Measurements from ENCODE around the gene IGFBP4.
A peak's percentile ranks its signal among the peaks of the same experiment; 100 is the strongest.

The IGFBP4 gene

DNA sequence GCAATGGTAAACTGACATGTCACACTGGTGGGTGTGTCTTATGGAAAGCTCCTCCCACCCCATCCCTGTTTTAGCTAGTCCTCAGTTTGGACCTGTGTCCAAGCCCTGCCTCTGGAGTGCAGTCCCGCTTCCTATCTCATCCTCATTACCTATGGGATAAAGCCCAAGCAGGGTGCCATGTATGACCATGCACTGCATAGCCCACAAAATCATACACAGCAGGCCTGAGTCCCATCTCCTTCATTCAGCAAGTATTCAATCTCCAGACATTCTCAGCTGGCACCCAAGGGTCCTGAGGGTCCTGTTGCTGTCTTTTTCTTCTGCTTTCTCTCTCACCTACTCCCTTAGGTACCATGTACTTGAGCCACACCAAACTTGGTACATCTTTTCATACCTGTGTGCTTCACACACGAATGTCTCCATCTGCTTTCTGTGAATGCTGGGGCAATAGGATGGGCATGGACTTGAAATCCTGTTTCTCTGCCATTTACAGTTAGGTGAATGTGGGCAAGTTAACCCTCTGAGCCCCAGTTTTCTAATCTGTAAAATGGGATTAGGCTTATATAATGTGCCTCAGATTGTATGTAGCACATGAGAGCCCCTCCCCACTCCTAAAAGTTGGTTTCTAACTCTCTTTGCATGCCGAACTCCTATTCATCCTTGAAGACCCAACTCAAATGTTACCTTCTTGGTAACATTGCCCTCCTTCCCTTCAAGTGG is 29.6 kb downstream of the IGFBP4 start:
- no peak for DNase-seq

DNA sequence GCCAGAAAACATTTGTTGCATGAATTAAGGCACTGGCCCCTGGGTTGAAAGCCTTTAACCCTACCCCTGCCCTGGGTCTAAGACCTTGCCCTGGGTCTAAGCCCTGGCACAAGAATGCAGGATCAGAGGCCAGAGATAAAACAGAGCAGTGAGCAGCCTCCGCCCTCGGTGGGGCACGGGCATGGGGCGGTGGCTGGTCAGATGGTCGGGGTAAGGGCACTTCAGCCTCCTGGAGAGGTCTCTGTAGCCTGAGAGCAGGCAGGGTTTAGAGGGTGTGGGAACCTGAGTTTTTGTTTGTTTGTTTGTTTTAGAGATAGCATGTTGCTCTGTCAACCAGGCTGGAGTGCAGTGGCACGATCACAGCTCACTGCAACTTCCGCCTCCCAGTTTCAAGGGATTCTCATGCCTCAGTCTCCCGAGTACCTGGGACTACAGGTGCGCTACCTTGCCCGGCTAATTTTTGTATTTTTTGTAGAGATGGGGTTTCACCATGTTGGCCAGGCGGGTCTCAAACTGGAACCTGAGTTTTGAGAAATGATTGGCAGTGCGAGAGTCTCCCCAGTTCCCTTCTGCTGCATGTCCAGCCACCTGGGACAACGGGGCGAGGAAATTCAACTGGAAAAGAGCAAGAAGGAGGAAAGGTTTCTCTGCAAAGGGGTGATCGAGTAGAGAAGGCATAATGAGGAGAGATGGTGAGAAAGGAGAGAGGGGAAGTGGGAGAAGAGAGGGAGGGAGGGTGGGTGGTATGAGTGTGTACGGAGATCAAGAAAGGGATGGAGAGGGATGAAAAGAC is 30.5 kb downstream of the IGFBP4 start:
- DNase-seq: no peak

DNA sequence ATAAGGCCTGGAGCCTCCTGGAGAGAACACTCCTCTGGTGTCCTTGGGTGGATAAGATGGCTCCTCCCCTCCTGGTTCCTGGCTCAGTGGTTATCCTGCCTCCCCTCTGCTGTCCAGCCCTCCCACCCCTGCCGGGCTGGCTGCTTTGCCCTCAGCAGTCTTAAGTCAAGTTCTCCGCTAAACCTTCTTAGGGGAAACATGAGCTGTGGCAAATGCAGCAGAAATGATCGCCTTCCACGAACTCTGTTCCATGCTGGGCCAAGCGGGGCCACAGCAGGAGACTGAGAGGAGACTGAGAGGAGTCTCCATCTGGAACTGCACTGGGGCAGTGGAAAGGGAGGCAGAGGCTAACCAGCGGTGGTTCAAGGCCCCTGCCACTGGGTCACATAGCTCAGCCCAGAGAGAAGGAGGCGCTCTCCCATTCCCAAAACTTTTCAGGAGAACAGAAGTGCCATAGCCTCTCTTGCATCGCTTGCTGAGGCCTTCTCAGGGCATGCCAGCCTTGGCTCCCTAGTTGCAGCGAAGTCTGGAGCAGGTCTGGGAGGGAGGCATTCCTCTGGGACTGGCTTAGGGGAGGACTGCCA is 31.3 kb downstream of the IGFBP4 start:
- no peak for DNase-seq

DNA sequence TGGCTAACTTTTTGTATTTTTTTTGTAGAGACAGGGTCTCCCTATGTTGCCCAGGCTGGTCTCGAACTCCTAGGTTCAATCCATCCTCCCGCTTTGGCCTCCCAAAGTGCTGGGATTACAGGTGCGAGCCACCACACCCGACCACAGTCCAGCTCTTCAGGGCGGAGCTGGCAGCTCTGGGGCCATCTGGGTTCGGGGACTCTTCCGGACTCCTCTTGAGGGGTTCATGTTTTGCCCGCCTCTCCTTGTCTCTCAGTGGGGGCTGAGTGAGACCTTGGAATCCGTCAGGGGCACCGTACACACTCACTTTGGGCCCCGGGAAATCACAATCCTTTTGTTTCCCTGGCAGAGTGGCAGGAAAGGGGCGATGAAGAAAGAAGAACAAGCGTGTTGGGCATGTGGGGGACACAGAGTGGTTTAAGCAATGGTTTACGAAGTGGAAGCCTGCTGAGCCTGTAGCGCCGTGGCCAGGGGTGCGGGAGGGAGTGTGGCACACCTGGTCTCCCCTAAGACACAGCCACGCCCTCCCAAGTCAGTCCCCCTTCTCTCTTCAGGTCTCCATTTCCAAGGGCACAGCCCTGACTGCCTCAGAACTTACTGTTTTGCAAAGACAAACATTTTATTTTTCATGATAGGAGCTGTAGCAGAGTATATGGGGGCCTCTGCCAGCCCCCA is 32.1 kb downstream of the IGFBP4 start:
- DNase-seq: no peak

DNA sequence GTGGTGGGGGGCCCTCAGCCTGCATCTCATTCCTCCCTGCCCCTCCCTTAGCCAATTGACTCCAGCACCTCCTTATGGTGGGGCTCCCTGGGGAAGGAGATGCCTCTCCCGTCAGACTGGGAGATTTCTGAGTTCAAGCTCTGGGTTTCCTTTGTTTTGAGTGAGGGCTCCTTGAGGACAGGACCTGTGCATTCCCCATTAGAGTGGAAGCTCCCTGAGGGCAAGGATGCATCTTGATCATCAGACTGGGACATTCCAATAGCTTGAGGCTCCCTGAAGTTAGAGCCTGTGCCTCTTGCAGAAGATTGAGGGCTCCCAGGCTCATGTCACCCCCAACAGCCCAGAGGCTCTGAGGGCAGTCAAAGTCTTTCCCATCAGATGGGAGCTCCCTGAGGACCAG is 34.5 kb downstream of the IGFBP4 start:
- DNase-seq: no peak

DNA sequence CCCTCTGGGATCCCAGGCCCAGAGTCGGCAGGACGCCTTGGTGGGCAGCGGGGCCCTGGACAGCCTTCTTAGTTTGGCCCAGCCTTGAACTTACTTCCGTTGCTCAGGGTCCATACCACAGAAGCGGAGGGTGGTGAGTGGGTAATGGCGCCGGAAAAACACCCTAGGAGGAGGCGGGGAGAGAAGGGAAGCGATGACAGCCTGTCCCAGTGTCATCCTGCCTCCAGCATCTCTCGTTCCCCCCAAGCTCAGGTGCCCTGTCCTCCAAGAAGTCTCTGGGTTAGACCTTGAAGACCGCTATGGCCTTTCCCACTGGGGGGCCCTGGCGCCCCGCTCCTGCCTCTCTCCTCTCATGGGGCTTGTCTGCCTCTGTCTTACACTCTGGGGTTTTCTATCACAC is 35.2 kb downstream of the IGFBP4 start:
- no peak for DNase-seq

DNA sequence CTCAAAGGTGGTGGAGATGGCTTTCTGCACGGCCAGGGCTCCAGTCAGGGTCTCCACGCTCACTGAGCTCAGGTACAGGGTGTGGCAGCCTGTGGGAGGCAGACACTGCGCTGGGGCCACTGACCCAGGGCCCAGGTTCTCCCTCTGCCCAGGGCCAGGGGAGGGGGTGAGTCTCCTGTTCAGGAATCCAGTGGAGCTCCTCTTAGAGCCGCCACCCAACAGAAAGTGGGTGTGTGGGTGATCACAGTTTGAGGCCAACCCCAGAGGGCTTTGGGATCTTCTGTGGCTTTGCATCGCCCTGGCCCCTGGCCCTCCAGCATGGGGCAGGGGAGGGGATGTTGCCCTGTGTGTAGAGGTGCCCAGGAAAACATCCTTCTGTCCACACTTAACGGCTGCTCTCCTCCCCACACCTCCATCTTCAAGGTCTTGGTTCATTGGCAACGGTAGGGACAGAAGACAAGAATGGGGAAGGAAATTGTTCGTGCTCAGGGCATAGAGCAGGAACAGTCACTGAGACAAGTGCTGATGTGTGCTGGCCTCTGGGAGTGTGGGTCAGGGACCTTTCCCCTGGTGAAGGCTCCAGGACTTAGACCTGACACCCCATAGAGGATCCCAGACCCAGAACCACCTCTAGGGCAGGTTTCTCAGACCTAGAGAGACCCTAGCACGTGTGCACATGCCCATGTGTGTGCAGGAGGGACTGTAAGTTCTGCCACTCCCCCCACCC is 36.7 kb downstream of the IGFBP4 start:
- DNase-seq: peak; percentile 55 to 56

DNA sequence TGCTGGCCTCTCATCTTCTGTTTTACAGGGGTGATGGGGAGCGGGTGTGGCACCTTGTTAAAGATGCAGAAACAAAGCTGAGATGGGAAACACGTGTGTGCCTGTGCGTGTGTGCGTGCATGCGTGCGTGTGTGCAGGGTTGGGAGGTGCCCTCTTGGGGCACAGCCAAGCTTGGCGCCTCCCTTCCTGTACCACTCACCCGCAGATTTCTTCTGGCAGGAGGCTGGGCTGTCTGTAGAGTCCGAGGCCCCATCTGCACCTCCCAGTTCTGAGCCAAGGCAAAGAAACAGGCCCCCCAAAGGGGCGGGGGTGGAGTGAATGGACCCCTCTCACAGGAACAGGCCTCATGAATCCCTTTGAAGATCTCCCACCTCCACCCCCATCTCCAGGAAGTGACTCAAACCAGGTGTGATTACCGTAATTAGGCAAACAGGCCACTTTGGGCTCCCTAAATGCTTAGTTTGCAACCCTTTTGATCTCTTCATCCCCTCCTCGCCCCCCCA is 37.3 kb downstream of the IGFBP4 start:
- DNase-seq: peak; percentile 92

DNA sequence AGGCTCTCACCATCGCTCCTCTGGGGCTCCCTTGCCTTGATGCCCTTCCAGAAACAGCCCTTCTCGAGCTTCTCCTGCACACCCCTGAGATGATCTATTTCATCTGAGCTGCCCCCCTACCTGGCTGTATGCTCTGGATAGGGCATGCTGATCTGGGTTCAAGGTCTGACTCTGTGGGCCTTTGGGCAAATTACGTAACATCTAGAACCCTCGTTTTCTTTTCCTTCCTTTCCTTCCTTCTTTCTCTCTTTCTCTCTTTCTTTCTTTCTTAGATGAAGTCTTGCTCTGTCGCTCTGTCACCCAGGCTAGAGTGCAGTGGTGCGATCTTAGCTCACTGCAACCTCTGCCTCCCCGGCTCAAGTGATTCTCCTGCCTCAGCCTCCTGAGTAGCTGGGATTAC is 37.9 kb downstream of the IGFBP4 start:
- DNase-seq: no peak

DNA sequence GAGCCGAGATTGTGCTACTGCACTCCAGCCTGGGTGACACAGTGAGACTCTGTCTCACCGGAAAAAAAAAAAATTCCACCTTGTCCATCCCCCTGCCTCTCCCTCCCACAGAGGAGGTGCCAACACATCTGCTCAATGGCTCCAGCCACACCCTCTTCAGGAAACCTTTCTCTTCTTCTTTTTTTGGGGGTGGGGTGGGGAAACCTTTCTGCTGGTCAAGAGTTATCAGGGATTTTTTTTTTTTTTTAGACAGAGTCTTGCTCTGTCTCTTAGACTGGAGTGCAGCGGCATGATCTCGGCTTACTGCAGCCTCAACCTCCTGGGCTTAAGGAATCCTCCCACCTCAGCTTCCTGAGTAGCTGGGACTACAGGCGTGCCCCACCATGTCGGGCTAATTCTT is 39.5 kb downstream of the IGFBP4 start:
- DNase-seq: no peak

DNA sequence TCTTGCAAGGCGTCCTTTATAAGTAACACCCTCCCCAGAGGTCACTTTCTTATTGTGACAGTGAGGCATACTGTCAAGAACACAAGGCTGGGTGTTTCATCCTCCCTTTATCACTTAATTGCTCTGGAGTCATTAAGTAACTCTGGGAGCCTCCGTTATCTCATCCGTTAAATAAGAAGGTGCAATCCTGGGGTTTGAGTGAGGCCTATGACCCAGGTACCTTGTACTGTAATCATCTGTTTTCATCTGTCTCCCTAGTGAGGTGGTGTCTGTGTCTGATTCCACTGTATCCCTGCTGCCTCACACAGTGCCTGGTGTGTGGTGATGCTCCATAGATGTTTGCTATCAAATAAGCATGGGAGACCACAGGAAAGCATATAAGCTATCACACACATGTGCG is 40.4 kb downstream of the IGFBP4 start:
- DNase-seq: no peak

DNA sequence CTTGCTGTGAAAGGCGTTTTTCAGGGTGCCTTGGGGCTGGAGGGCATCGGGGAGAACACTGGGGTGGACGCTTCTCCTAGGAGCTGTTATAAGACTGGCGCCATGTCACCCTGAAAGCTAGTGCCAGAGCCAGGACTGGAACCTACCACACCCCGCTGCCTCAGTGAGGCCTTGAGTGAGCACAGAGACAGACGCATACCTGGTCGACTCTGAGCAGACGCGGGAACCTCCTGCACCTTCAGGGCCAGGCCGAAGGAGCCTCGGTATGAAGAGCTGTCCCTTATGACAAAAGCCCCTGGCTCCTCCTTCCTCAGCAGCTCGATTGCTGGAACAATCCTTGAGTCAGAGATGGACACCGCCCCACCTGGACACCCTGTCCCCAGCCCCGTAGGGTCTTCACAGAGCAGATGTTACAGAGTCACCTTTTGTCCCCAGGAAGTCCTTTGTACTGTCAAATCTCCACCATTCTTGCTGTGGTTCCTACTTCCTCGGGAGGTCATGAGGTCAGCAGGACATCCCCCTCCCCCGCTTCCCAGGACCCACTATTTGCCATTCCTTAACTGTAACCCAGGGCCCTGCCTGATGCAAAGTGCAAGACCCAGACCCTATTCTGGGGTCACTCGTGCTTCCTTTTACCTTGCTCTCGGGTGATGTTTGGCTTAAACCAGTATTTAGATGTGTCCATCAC is 41.2 kb downstream of the IGFBP4 start:
- DNase-seq: no peak

DNA sequence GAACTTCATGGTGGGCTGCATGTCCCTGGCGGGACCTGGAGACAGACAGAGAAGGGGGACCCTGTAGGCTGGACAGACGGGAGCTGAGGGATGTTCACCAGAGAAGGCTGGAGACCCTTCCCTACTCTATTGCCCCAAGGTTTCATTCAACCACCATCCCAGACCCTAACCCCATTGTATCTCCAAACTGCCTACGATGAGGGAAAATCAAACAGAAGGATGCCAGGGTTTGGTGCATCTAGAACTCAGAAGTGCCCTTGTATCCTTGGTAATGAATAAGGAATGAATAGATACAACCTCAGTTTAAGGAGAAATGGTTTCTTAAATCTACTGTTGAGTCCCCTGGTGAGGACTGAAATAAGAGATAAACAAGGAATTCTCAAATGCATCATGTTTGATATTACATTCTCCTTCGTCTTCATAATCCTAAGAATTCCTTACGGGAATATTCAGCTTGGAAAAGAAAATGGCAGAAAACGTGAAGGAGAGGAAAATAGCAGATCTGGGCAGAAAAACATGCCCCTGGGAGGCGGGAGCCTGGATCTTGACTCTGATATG is 41.8 kb downstream of the IGFBP4 start:
- DNase-seq: no peak

DNA sequence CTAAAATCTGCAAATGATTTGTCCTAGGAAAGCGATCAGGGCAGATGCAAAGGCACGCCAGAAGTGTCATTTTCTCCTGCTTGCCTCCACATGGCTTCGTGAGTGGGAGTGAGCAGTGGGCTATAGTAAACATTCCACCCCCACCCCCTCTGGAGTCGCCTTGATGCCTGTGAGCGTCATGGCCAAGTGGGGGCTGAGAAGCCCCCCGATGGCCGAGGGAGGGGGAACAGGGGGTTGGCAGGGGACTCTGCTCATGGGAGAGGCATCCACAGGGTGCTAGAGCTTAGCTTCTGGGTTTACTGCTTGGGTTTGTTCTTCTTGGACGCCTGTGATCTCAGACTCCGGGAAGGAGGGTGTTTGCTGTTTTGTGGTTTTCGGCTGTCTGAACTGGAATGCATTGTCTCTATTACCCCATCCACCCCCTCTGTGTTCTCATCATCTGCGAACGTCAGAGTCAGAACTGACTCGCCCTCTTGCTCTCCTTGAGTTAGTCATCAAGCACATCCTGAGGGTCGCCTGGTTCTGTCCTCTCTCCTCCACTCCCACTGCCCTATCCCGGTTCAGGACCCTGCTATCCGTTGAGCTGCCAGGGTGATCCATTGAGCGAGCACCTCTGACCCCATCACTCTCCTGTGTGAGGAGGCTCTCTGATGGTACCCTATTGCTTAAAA is 42.7 kb downstream of the IGFBP4 start:
- DNase-seq: peak; percentile 54 to 62

DNA sequence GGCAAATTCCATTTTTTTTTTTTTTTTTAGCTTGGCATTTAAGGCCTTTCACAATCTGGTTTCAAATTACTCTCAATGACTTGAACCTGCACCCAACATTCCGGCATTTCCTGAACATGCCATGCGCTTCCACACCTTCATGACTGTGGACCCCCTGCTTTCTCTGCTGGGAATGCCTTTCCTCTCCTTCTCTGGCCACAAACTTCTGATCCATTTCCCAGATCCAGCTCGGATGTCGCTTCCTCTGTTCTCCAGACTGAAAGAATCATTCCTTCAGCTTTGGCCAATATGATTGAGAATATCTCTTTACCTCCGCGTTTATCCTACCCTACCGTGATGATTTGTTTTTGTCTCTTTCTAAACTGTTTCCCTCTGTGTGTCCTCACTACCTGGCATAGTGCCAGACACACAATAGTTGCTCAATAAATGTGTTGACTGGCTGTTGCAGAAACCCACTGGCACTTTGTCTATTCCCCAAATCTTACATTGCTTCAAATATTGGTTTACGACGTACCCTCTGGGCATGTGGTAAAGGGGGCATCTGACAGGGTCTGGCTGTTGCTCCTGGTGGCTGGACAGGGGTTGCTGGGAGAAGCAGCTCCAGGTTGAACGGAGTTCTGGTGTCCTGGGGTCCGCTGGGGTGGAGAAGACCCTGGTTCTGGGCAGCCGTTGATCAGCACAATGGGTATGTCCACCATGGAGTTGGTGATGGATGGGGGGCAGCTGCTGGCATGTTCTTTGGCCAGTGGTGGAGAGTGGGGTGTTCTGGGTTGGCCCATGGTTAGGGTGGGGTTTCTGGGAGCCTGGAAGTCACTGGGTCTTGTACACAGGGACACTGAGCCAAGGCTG is 43.5 kb downstream of the IGFBP4 start:
- DNase-seq: no peak

DNA sequence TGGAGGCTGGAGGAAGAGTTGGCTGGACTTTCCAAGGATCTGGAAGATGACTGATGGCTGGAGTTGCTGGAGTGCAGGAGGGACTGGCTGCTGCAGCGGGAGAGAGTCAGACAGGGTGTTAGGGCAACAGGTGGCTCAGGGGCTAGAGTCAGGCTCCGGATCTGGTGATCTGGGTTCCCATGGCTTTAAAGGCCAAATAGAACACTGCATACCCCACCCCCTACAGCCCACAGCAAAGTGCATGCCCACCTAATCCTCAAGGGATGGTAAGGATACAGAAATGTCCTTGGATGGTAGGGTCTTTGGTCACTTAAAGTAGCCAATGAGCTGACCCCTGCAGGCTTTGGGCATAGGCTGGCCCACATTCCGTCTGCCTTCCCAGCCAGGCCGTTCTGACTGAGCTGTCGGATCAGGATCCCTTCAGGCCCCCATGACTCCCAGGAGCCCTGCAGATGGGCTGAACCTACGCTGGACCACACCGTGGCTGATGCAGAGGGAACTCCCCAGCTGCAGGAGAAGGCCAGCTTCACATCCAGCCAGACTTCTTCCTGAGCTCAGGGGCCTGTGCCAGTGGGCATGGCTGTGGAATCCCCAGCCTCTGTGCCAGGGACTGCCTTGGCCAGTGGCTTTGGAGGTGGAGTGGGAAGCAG is 44.2 kb downstream of the IGFBP4 start:
- DNase-seq: no peak

DNA sequence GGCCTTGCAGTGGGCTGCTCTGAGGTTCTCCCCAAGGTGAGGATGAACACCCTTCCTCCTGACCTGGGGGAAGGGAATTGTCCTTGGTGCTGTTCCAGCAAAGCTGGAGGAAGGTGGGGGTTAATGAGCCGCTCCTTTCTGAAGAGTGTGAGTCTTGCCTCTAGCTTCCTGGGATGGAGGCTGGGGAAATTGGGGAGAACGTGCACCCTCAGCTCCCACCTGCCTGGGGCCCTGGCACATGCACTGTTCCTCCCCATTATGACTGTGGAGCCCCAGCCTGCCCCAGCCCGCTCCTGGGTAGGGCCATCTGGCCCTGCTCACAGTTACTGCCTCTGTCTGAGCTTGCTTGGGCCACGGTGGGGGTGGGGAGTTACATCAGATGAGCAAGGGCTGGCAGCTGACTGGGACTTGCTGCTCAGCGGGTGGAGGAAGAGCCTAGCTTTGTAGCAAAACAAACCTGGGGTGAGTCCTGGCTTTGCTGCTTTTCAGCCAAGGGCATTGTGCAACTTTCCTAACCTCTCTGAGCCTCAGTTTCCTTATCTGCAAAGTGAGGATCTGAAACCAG is 47.1 kb downstream of the IGFBP4 start:
- DNase-seq: no peak

DNA sequence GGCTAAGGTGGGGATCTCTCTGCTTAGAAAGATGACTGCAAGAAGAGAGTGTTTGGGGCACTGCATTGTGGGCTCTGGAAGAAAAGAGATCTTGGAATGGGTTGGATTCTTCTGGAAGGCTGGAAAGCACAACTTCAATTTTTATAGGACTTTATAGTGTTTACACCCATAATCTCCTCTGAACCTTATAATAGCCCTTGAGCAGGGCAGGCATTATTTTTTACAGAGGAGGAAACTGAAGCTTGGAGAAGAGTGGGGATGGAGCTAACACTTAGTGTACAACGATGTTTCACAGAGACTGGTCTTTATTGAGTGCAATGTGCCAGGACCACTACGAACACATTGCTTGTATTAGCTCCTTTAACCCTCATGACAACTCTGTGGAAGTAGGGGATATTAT is 47.7 kb downstream of the IGFBP4 start:
- DNase-seq: no peak

DNA sequence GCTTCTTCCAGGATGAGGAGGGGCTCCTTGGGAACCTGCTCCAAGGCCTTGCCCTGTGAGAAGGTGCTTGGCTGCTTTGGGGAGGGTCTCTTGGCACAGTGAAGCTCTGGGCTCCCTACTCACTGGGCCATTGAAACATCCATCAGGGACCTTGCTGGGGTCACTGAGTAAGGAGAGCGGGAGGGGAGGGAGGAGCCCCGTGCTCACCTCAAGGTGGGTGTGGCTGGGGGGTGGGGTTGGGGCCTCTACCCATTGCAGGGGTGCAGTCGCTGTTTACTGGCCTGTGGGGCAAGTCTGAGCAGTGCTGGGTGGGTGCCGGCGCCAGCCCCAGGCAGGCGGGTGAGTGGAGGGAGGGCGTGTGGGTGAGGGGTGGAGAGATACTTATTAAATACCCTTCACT is 48.2 kb downstream of the IGFBP4 start:
- DNase-seq: no peak

Data from activated T-cell treated with anti-CD3 and anti-CD28 coated beads, Interleukin-2, amount 50 U/mL, for 48 hours (primary cell).